Esophagus muscularis mucosa (tissue), 3 donors: ENCODE measurements around the gene ENPP6.

Experiments used
- POLR2A ChIP-seq: fragments of 450-650 bp; IDR thresholded peaks from one replicate; pipeline ENCODE4 v1.6.1; 2017; ENCODE audit warnings: antibody characterized with exemption, moderate library complexity, mild to moderate bottlenecking, low read depth
- TF ChIP-seq, protein P1 (sequence below), 3 experiments: fragments of 200-600 bp in 2 of 3; fragments of 450-650 bp in 1 of 3; sonication (generic) in 2 of 3; IDR thresholded peaks; one replicate each; pipeline ENCODE4 v1.5.1; 2017 to 2019; ENCODE audit warnings: antibody characterized with exemption in 3 of 3, mild to moderate bottlenecking in 2 of 3, moderate library complexity in 1 of 3

DNA sequence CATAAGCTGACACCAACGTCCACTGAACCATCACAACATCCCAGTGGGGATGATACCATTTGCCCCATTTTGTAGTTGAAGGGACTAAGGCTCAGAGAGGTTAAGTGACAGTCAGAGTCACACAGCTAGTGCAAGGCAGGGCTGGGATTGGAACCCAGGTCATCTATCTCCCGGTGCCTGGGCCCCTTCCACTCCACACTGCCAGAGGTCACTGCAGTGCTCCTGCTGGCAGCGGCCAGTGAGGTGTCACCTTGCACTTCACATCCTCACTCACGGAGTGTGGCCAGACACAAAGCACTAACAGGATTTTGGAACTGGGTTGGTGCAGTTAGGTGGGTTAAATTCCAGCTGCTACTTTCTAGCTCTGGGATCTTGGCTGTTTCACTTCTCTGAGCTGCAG, 118.7 kb downstream of the ENPP6 start:
- no peak for TF ChIP-seq POLR2A
- TF ChIP-seq, protein P1, sequence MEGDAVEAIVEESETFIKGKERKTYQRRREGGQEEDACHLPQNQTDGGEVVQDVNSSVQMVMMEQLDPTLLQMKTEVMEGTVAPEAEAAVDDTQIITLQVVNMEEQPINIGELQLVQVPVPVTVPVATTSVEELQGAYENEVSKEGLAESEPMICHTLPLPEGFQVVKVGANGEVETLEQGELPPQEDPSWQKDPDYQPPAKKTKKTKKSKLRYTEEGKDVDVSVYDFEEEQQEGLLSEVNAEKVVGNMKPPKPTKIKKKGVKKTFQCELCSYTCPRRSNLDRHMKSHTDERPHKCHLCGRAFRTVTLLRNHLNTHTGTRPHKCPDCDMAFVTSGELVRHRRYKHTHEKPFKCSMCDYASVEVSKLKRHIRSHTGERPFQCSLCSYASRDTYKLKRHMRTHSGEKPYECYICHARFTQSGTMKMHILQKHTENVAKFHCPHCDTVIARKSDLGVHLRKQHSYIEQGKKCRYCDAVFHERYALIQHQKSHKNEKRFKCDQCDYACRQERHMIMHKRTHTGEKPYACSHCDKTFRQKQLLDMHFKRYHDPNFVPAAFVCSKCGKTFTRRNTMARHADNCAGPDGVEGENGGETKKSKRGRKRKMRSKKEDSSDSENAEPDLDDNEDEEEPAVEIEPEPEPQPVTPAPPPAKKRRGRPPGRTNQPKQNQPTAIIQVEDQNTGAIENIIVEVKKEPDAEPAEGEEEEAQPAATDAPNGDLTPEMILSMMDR (IDR thresholded peaks at IDR 0.05): no peak
